Measurements from ENCODE around the gene MYT1. TPM values are rescaled to one million over a fixed set of nuclear protein-coding genes. Genes with fewer than 3 reads are reported as not detected.

MYT1 gene
- polyA plus RNA-seq, 1 donor from 2014 or later, result 35.8 TPM

DNA sequence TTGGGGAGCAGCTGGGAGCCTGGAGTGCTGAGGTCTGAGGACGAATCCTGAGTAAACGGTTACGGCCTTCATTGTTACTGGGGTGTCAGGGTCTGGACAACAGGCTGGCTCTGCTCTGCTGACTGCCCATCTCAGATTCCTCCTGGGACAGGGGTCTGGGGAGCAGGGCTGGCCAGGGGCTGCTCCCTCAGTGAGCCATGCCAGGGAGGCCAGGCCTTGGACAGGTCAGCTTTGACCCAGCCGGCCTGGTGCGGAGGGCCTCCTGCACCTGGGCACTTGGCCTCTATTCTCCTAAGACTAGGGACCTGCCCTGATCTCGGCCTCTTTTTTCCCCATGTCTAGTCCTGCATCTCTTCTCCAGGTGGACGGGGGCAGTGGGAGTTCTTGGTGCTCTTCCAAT, 44.9 kb downstream of the MYT1 start:
- TF ChIP-seq EZH2 (IDR thresholded peaks at IDR 0.05; ENCODE audit: borderline replicate concordance, insufficient read depth, low read length, poor library complexity, severe bottlenecking) (no peak), SMC3 (conservative IDR thresholded peaks at IDR 0.05; ENCODE audit: poor library complexity) (no peak), MXI1 (conservative IDR thresholded peaks at IDR 0.05; ENCODE audit: poor library complexity, severe bottlenecking) (no peak), TAF1 (IDR thresholded peaks at IDR 0.05; ENCODE audit: low read depth) (no peak), EP300 (conservative IDR thresholded peaks at IDR 0.05; ENCODE audit: poor library complexity, severe bottlenecking) (no peak), RAD21 (conservative IDR thresholded peaks at IDR 0.05) (no peak), POLR2AphosphoS5 (IDR thresholded peaks at IDR 0.05) (no peak)
- TF ChIP-seq, protein P1, sequence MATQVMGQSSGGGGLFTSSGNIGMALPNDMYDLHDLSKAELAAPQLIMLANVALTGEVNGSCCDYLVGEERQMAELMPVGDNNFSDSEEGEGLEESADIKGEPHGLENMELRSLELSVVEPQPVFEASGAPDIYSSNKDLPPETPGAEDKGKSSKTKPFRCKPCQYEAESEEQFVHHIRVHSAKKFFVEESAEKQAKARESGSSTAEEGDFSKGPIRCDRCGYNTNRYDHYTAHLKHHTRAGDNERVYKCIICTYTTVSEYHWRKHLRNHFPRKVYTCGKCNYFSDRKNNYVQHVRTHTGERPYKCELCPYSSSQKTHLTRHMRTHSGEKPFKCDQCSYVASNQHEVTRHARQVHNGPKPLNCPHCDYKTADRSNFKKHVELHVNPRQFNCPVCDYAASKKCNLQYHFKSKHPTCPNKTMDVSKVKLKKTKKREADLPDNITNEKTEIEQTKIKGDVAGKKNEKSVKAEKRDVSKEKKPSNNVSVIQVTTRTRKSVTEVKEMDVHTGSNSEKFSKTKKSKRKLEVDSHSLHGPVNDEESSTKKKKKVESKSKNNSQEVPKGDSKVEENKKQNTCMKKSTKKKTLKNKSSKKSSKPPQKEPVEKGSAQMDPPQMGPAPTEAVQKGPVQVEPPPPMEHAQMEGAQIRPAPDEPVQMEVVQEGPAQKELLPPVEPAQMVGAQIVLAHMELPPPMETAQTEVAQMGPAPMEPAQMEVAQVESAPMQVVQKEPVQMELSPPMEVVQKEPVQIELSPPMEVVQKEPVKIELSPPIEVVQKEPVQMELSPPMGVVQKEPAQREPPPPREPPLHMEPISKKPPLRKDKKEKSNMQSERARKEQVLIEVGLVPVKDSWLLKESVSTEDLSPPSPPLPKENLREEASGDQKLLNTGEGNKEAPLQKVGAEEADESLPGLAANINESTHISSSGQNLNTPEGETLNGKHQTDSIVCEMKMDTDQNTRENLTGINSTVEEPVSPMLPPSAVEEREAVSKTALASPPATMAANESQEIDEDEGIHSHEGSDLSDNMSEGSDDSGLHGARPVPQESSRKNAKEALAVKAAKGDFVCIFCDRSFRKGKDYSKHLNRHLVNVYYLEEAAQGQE (IDR thresholded peaks at IDR 0.05; ENCODE audit: borderline replicate concordance), result no peak
- TF ChIP-seq, protein P2, sequence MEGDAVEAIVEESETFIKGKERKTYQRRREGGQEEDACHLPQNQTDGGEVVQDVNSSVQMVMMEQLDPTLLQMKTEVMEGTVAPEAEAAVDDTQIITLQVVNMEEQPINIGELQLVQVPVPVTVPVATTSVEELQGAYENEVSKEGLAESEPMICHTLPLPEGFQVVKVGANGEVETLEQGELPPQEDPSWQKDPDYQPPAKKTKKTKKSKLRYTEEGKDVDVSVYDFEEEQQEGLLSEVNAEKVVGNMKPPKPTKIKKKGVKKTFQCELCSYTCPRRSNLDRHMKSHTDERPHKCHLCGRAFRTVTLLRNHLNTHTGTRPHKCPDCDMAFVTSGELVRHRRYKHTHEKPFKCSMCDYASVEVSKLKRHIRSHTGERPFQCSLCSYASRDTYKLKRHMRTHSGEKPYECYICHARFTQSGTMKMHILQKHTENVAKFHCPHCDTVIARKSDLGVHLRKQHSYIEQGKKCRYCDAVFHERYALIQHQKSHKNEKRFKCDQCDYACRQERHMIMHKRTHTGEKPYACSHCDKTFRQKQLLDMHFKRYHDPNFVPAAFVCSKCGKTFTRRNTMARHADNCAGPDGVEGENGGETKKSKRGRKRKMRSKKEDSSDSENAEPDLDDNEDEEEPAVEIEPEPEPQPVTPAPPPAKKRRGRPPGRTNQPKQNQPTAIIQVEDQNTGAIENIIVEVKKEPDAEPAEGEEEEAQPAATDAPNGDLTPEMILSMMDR (IDR thresholded peaks at IDR 0.05; ENCODE audit: poor library complexity, severe bottlenecking), result no peak
- H3K79me2 ChIP-seq (replicated peaks; ENCODE audit: insufficient read depth, low read length), result no peaks in the 10 kb centered on the region

DNA sequence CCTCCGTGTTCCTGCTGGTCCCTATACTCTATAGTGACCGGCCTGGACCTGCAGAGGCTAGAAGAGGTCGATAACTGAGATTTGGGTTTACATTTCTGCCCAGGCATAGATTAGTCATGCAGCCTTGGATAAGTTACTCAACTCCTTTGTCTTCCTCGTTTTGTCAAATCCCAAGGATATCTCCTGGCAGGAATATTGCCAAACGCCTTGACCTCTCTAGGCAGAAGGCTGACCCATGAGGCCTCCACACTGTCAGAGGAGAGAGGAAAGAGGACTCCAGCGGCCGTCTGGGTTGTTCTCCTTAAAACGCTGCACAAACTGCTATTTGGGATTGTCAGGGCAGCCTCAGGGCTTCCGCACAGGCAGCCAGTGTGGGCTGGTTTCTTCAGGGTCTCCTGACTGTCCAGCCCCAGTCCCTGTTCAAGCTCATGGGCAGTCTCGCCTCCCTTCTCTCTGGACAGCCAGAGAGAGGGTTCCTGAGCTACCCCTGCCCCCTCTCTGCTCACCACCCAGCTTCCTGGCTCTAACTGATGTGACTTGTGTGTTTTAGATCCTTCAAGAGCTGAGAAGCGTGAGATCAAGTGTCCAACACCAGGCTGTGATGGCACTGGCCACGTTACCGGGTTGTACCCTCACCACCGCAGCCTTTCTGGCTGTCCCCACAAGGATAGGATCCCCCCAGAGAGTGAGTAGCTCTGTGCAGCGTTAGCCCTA, 46.6 kb downstream of the MYT1 start:
- TF ChIP-seq, protein P1 (IDR thresholded peaks at IDR 0.05; ENCODE audit: borderline replicate concordance), result no peak
- TF ChIP-seq TAF1 (IDR thresholded peaks at IDR 0.05; ENCODE audit: low read depth) (no peak), SMC3 (conservative IDR thresholded peaks at IDR 0.05; ENCODE audit: poor library complexity) (no peak), MXI1 (conservative IDR thresholded peaks at IDR 0.05; ENCODE audit: poor library complexity, severe bottlenecking) (no peak), RAD21 (conservative IDR thresholded peaks at IDR 0.05) (no peak), EP300 (conservative IDR thresholded peaks at IDR 0.05; ENCODE audit: poor library complexity, severe bottlenecking) (no peak), EZH2 (IDR thresholded peaks at IDR 0.05; ENCODE audit: borderline replicate concordance, insufficient read depth, low read length, poor library complexity, severe bottlenecking) (no peak), POLR2AphosphoS5 (IDR thresholded peaks at IDR 0.05) (no peak)
- TF ChIP-seq, protein P2 (IDR thresholded peaks at IDR 0.05; ENCODE audit: poor library complexity, severe bottlenecking), result no peak
- Histone ChIP-seq H4K20me1 (ENCODE audit: insufficient read depth) (no peaks in the 10 kb centered on the region), H3K4me2 (ENCODE audit: low read length) (no peak overlapping the region), H3K79me2 (replicated peaks; ENCODE audit: insufficient read depth, low read length) (no peaks in the 10 kb centered on the region), H3K9ac (ENCODE audit: low read length) (no peak overlapping the region), H3K9me3 (ENCODE audit: low read length) (no peaks in the 10 kb centered on the region), H3K27me3 (ENCODE audit: insufficient read depth, low read depth, low read length) (no peaks in the 10 kb centered on the region), H3K9me2 (ENCODE audit: insufficient read depth, low read length) (no peaks in the 10 kb centered on the region), H2AFZ (ENCODE audit: low read depth, low read length) (no peak overlapping the region), H3K4me3 (ENCODE audit: low read length) (no peak overlapping the region), H3F3A (ENCODE audit: insufficient read depth, low read length, poor library complexity, severe bottlenecking) (no peaks in the 10 kb centered on the region), H3K27ac (ENCODE audit: low read length) (no peak overlapping the region), H3K36me3 (ENCODE audit: insufficient read depth, low read length) (no peaks in the 10 kb centered on the region)

More for the DNA sequence above, 44.9 kb downstream of the MYT1 start:
- H3K4me3 ChIP-seq (ENCODE audit: low read length), result no peak overlapping the region
- no peak overlapping the region for H3K27ac ChIP-seq (ENCODE audit: low read length)
- no peak overlapping the region for H2AFZ ChIP-seq (ENCODE audit: low read depth, low read length)
- no peaks in the 10 kb centered on the region for H3K9me3 ChIP-seq (ENCODE audit: low read length)
- no peak overlapping the region for H3K4me2 ChIP-seq (ENCODE audit: low read length)
- H3K36me3 ChIP-seq (ENCODE audit: insufficient read depth, low read length), result no peaks in the 10 kb centered on the region
- H4K20me1 ChIP-seq (ENCODE audit: insufficient read depth), result no peaks in the 10 kb centered on the region
- no peaks in the 10 kb centered on the region for H3K9me2 ChIP-seq (ENCODE audit: insufficient read depth, low read length)
- no peaks in the 10 kb centered on the region for H3K27me3 ChIP-seq (ENCODE audit: insufficient read depth, low read depth, low read length)
- no peaks in the 10 kb centered on the region for H3F3A ChIP-seq (ENCODE audit: insufficient read depth, low read length, poor library complexity, severe bottlenecking)
- H3K9ac ChIP-seq (ENCODE audit: low read length), result no peak overlapping the region

Measured in neural cell (in vitro differentiated cells).